H1 (cell line): ENCODE results near the gene ONECUT3. TPM values are rescaled to one million over a fixed set of nuclear protein-coding genes. Genes with fewer than 3 reads are reported as not detected.

Source experiments
- CTCF ChIA-PET: fragments of 300-600 bp; sonication (Branson Sonifier 250); formaldehyde crosslinking; loops from one replicate; lab custom pipeline; 2021; ENCODE audit not compliant: partially characterized antibody; lab: Charles Lee
- POLR2A ChIA-PET: fragments of 300-600 bp; sonication (Branson Sonifier 250); formaldehyde crosslinking; loops from one replicate; lab custom pipeline; 2021; ENCODE audit warnings: inconsistent platforms; ENCODE audit not compliant: partially characterized antibody; lab: Charles Lee
- DNase-seq, 2 experiments: peaks; one replicate each; pipeline versions ENCODE4 v3.0.0 to v3.0.0-alpha.2; 2010 to 2022; ENCODE audit warnings: low spot score in 2 of 2, low read depth in 1 of 2, mixed read lengths in 1 of 2
- FAIRE-seq: peaks from 2 replicates; lab custom pipeline; 2011; peaks lifted over from hg19 to GRCh38; lab: Jason Lieb, UNC
- H2AFZ ChIP-seq: 2 replicates; pipeline ENCODE4 v1.8.1; 2012; ENCODE audit warnings: low read length, inconsistent platforms
- H2AK5ac ChIP-seq: 2 replicates; pipeline ENCODE4 v1.6.1; 2013; ENCODE audit warnings: low read depth, low read length
- H2BK120ac ChIP-seq: replicated peaks from 2 replicates; pipeline ENCODE3; 2013; ENCODE audit warnings: low read depth, low read length, inconsistent platforms
- H2BK12ac ChIP-seq: 2 replicates; pipeline ENCODE4 v1.6.1; 2013; ENCODE audit warnings: low read depth, low read length
- H2BK15ac ChIP-seq: 2 replicates; pipeline ENCODE4 v1.6.1; 2013; ENCODE audit warnings: low read length
- H2BK20ac ChIP-seq: 2 replicates; pipeline ENCODE4 v1.6.1; 2013; ENCODE audit warnings: low read length
- H2BK5ac ChIP-seq: 2 replicates; pipeline ENCODE4 v1.6.1; 2013; ENCODE audit warnings: low read depth, low read length
- H3K14ac ChIP-seq: 2 replicates; pipeline ENCODE4 v1.6.1; 2013; ENCODE audit warnings: inconsistent platforms; ENCODE audit not compliant: insufficient read length
- H3K18ac ChIP-seq: 2 replicates; pipeline ENCODE4 v1.6.1; 2013; ENCODE audit warnings: low read length; ENCODE audit errors: extremely low read depth
- H3K23ac ChIP-seq: 2 replicates; pipeline ENCODE4 v1.6.1; 2013; ENCODE audit warnings: inconsistent platforms; ENCODE audit not compliant: insufficient read length
- H3K23me2 ChIP-seq: 2 replicates; pipeline ENCODE4 v1.6.1; 2013; ENCODE audit warnings: low read depth, low read length
- H3K27ac ChIP-seq: 2 replicates; pipeline ENCODE4 v1.6.1; 2011; ENCODE audit warnings: low read depth, low read length, inconsistent platforms
- H3K27me3 ChIP-seq, 4 experiments: replicated peaks in 1 of 4; 1 replicate in 1 of 4; 2 replicates in 3 of 4; pipeline versions ENCODE4 v1.6.1 to v1.8.1; 2011 to 2013; ENCODE audit warnings: low read length in 3 of 4, mild to moderate bottlenecking in 3 of 4, inconsistent platforms in 2 of 4, mixed read lengths in 2 of 4, moderate library complexity in 1 of 4; ENCODE audit not compliant: control insufficient read depth in 3 of 4, insufficient read depth in 3 of 4; ENCODE audit errors: extremely low read depth in 1 of 4
- H3K36me3 ChIP-seq, 4 experiments: 2 replicates each; pipeline versions ENCODE4 v1.6.1 to v1.8.1; 2011 to 2013; ENCODE audit warnings: mild to moderate bottlenecking in 4 of 4, low read length in 3 of 4, moderate library complexity in 2 of 4, control low read depth in 1 of 4, inconsistent platforms in 1 of 4; ENCODE audit not compliant: insufficient read depth in 4 of 4, control insufficient read depth in 2 of 4
- H3K4ac ChIP-seq: replicated peaks from 2 replicates; pipeline ENCODE3; 2013; ENCODE audit warnings: low read length, low read depth, mixed read lengths, inconsistent platforms; ENCODE audit not compliant: insufficient read length
- H3K4me1 ChIP-seq, 4 experiments: replicated peaks in 1 of 4; 1 replicate in 1 of 4; 2 replicates in 3 of 4; pipeline versions ENCODE4 v1.6.1 to v1.8.1; 2011 to 2013; ENCODE audit warnings: low read length in 3 of 4, inconsistent platforms in 2 of 4, mixed read lengths in 1 of 4; ENCODE audit not compliant: insufficient read depth in 4 of 4, control insufficient read depth in 3 of 4
- H3K4me2 ChIP-seq, 2 experiments: 2 replicates each; pipeline versions ENCODE4 v1.6.1 to v1.8.1; 2011 to 2013; ENCODE audit warnings: low read depth in 2 of 2, low read length in 2 of 2, control low read depth in 1 of 2, inconsistent platforms in 1 of 2, mild to moderate bottlenecking in 1 of 2; ENCODE audit not compliant: insufficient read depth in 1 of 2
- H3K4me3 ChIP-seq, 4 experiments: fragments of 200-600, 300-600 bp in 1 of 4; sonication (generic), shearing (Covaris generic), sonication (Bioruptor Twin) in 1 of 4; 2 replicates each; pipeline versions ENCODE4 v1.5.1 to v1.8.1; 2011 to 2016; ENCODE audit warnings: low read length in 4 of 4, low read depth in 3 of 4, control low read depth in 2 of 4, inconsistent platforms in 2 of 4, mild to moderate bottlenecking in 2 of 4, mixed read lengths in 1 of 4, moderate library complexity in 1 of 4; ENCODE audit not compliant: insufficient read depth in 2 of 4; ENCODE audit errors: extremely low read depth in 1 of 4
- H3K56ac ChIP-seq: replicated peaks from 2 replicates; pipeline ENCODE3; 2013; ENCODE audit warnings: low read depth, mild to moderate bottlenecking, mixed read lengths, low read length, inconsistent platforms; ENCODE audit not compliant: insufficient read length
- H3K79me1 ChIP-seq: 2 replicates; pipeline ENCODE4 v1.6.1; 2013; ENCODE audit warnings: low read depth, low read length, control low read depth
- H3K79me2 ChIP-seq, 2 experiments: 2 replicates each; pipeline versions ENCODE4 v1.6.1 to v1.8.1; 2012 to 2013; ENCODE audit warnings: low read length in 2 of 2, mild to moderate bottlenecking in 2 of 2, inconsistent platforms in 1 of 2; ENCODE audit not compliant: insufficient read depth in 2 of 2, control insufficient read depth in 1 of 2
- H3K9ac ChIP-seq, 4 experiments: replicated peaks in 1 of 4; 1 replicate in 1 of 4; 2 replicates in 3 of 4; pipeline versions ENCODE4 v1.6.1 to v1.8.1; 2011 to 2013; ENCODE audit warnings: low read depth in 3 of 4, low read length in 3 of 4, control low read depth in 2 of 4, mild to moderate bottlenecking in 2 of 4, moderate library complexity in 2 of 4, inconsistent platforms in 1 of 4; ENCODE audit errors: extremely low read depth in 1 of 4
- H3K9me3 ChIP-seq, 2 experiments: 2 replicates each; pipeline versions ENCODE4 v1.6.1 to v1.8.1; 2012 to 2013; ENCODE audit warnings: mild to moderate bottlenecking in 2 of 2, moderate library complexity in 2 of 2, control low read depth in 1 of 2, inconsistent platforms in 1 of 2, low read depth in 1 of 2, low read length in 1 of 2, mixed read lengths in 1 of 2; ENCODE audit not compliant: insufficient read depth in 2 of 2
- H4K20me1 ChIP-seq, 2 experiments: replicated peaks in 1 of 2; 2 replicates each; pipeline versions ENCODE3 to v1.8.1; 2011 to 2013; ENCODE audit warnings: inconsistent platforms in 2 of 2, low read length in 2 of 2, mild to moderate bottlenecking in 1 of 2; ENCODE audit not compliant: insufficient read depth in 2 of 2, control insufficient read depth in 1 of 2
- H4K5ac ChIP-seq: 2 replicates; pipeline ENCODE4 v1.6.1; 2013; ENCODE audit warnings: low read length, low read depth, mixed read lengths, inconsistent platforms; ENCODE audit not compliant: insufficient read length
- H4K8ac ChIP-seq: 2 replicates; pipeline ENCODE4 v1.8.0; 2013; ENCODE audit warnings: mild to moderate bottlenecking, moderate library complexity, low read length, inconsistent platforms; ENCODE audit not compliant: insufficient read depth; ENCODE audit errors: extremely low read depth
- H4K91ac ChIP-seq: replicated peaks from 2 replicates; pipeline ENCODE3; 2013; ENCODE audit warnings: low read length, mixed read lengths, inconsistent platforms; ENCODE audit not compliant: insufficient read length
- ASH2L ChIP-seq: fragments of 200-600, 300-600 bp; sonication (generic); IDR thresholded peaks from one replicate; pipeline ENCODE4 v1.7.1; 2017; ENCODE audit warnings: low read length
- CREB1 ChIP-seq: IDR thresholded peaks from 2 replicates; pipeline ENCODE4 v1.6.1; 2012; ENCODE audit warnings: inconsistent platforms
- CTBP2 ChIP-seq: IDR thresholded peaks from 2 replicates; pipeline ENCODE4 v1.7.0; 2011; ENCODE audit warnings: borderline replicate concordance, mild to moderate bottlenecking, moderate library complexity, mixed read lengths, low read length; ENCODE audit not compliant: insufficient read depth, insufficient read length
- EP300 ChIP-seq, 2 experiments: IDR thresholded peaks; 1 replicate in 1 of 2; 2 replicates in 1 of 2; pipeline ENCODE4 v1.6.1; 2011 to 2012; ENCODE audit warnings: low read depth in 2 of 2, low read length in 2 of 2, mild to moderate bottlenecking in 2 of 2, borderline replicate concordance in 1 of 2, inconsistent platforms in 1 of 2, moderate library complexity in 1 of 2
- EZH2 ChIP-seq: fragments of 200-600 bp; sonication (generic); IDR thresholded peaks from 2 replicates; pipeline ENCODE4 v1.7.1; 2012; ENCODE audit warnings: low read depth, mild to moderate bottlenecking, moderate library complexity, low read length, inconsistent platforms; ENCODE audit not compliant: severe bottlenecking
- GABPA ChIP-seq: IDR thresholded peaks from 2 replicates; pipeline ENCODE4 v1.6.1; 2011; ENCODE audit warnings: mild to moderate bottlenecking, low read length, moderate library complexity, borderline replicate concordance; ENCODE audit not compliant: insufficient read depth
- JUND ChIP-seq: IDR thresholded peaks from 2 replicates; pipeline ENCODE4 v1.6.1; 2011; ENCODE audit warnings: mild to moderate bottlenecking, improper control_type of control experiment, low read length
- MAFK ChIP-seq: IDR thresholded peaks from 2 replicates; pipeline ENCODE4 v1.6.1; 2012; ENCODE audit warnings: low read depth, mild to moderate bottlenecking, improper control_type of control experiment, low read length
- POLR2A ChIP-seq, 2 experiments: IDR thresholded peaks; 1 replicate in 1 of 2; 2 replicates in 1 of 2; pipeline ENCODE4 v1.6.1; 2011; ENCODE audit warnings: low read depth in 2 of 2, low read length in 2 of 2, mild to moderate bottlenecking in 2 of 2; ENCODE audit errors: control extremely low read depth in 1 of 2
- SP2 ChIP-seq: IDR thresholded peaks from 2 replicates; pipeline ENCODE4 v1.6.1; 2012; ENCODE audit warnings: mild to moderate bottlenecking, low read length, inconsistent platforms
- SRF ChIP-seq: IDR thresholded peaks from 2 replicates; pipeline ENCODE4 v1.6.1; 2011; ENCODE audit warnings: mild to moderate bottlenecking, low read depth, low read length, moderate library complexity
- TAF7 ChIP-seq: optimal IDR thresholded peaks from 2 replicates; pipeline ENCODE3; 2011; ENCODE audit warnings: low read depth, mild to moderate bottlenecking, inconsistent platforms, low read length, moderate library complexity, borderline replicate concordance
- ZNF274 ChIP-seq: IDR thresholded peaks from 2 replicates; pipeline ENCODE4 v1.7.0; 2012; ENCODE audit warnings: low read length, borderline replicate concordance; ENCODE audit errors: extremely low read depth
- WGBS, 2 experiments: shearing (Covaris generic) in 1 of 2; methylation state at CpG; one replicate each; pipeline versions ENCODE4 v1.1.6 to v1.1.7; 2013 to 2015; ENCODE audit warnings: low lambda C conversion rate in 2 of 2, mixed read lengths in 2 of 2, inconsistent platforms in 1 of 2, low coverage in 1 of 2, missing lambda C conversion rate in 1 of 2; ENCODE audit not compliant: insufficient replicate concordance in 2 of 2, insufficient coverage in 1 of 2, insufficient read length in 1 of 2; ENCODE audit errors: extremely low coverage in 1 of 2, missing lambda C conversion rate in 1 of 2; 5-methylcytosine and 5-hydroxymethylcytosine counted together
- polyA plus RNA-seq, 7 experiments: library from polyadenylated mRNA; depleted of rRNA in 3 of 7; stranded (reverse) in 5 of 7; unstranded in 2 of 7; fragments of >200 nt in 5 of 7; fragments of 200-250 nt in 2 of 7; gene quantifications; 1 replicate in 5 of 7; 2 replicates in 1 of 7; 4 replicates in 1 of 7; pipeline versions ENCODE4 v1.2.1 to v1.2.3, GENCODE V29; 2011 to 2013; ENCODE audit warnings: missing spikeins in 2 of 7, mixed read lengths in 2 of 7
- total RNA-seq: library from RNA; stranded (reverse); fragmentation: NEBNext Ultra II Directional; extraction: Animal tissue kit (Norgen Biotek cat#: 25700); gene quantifications from 2 replicates; pipeline ENCODE4 v1.2.1, GENCODE V29; 2021
- TF ChIP-seq, protein P1 (sequence below): IDR thresholded peaks from 2 replicates; pipeline ENCODE4 v1.6.1; 2012; ENCODE audit warnings: inconsistent platforms

ONECUT3 gene
- total and polyA plus RNA-seq, 2 of the 8 experiments (the other 6 are each of a cell fraction or from before 2014, with no cell fraction given): not detected

DNA sequence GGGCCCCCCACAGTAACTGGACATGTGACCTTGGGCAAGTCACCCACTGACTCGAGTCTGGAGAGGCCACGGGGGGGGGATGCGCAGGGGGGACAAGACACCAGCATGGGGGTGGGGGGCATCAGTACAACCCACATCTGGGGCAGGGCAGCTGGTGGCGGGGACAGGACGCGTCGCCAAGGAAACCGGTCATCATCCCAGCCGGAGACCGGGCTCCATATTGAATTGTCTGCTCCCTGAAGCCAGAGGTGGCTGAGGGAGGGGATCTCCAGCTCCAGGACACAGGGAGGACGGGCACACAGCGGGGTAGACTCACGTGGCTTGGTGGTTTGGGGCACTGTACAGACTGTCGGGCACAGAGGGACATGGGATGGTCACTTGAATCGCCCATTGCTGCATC lies 11.4 kb downstream of the ONECUT3 start:
- 9% methylated on average over 13 of the region's 15 CpGs; no CpG with 5 or more reads in 1 of the 2 experiments for WGBS, 2 experiments
- Histone ChIP-seq H4K5ac (no peak overlapping the region), H3K4ac (no peak overlapping the region), H3K4me1 (peaks cover 0 to 20% (median 8%) of the 10 kb centered on the region in 4 experiments; a peak in 6 of 7 replicates), H2BK15ac (no peak overlapping the region), H3K9me3 (peaks cover 0 to 3% of the 10 kb centered on the region in 2 experiments; a peak in 2 of 4 replicates), H4K20me1 (peaks cover 5 to 28% of the 10 kb centered on the region in 2 experiments), H3K79me2 (no peaks in the 10 kb centered on the region), H3K14ac (no peak overlapping the region), H3K23me2 (peaks cover 9% of the 10 kb centered on the region; the same call in 1 of the 2 replicates), H3K36me3 (peaks cover 0 to 6% (median 0%) of the 10 kb centered on the region in 4 experiments; a peak in 1 of 8 replicates), H2BK12ac (peak overlapping the region; percentile 96; the same call in 1 of the 2 replicates), H3K4me3 (no peak overlapping the region), H3K9ac (no peak overlapping the region), H2BK20ac (no peak overlapping the region), H4K8ac (no peak overlapping the region), H3K23ac (no peak overlapping the region), H3K27ac (no peak overlapping the region), H2BK120ac (no peak overlapping the region), H2BK5ac (no peak overlapping the region), H2AK5ac (no peak overlapping the region), H3K27me3 (peaks cover 84 to 98% (median 95%) of the 10 kb centered on the region in 4 experiments), H4K91ac (no peak overlapping the region), H3K79me1 (no peaks in the 10 kb centered on the region), H3K56ac (no peak overlapping the region), H3K4me2 (no peak overlapping the region; a peak in 1 of 4 replicates), H2AFZ (no peak overlapping the region), H3K18ac (no peak overlapping the region)
- CTCF ChIA-PET: interaction anchor here (0.8 to 4.9 kb wide), 16 partner anchors 9 to 93 kb away, joined by 3 to 97 read pairs (median 5); no protein-coding TSS in a partner anchor
- peak in 1 of 2 experiments; percentile 50 for DNase-seq
- POLR2A ChIA-PET: interaction anchor here (1.0 to 4.4 kb wide), 4 partner anchors 11 to 92 kb away, joined by 3 to 14 read pairs (median 3); no protein-coding TSS in a partner anchor
- FAIRE-seq: no peak
- TF ChIP-seq JUND (no peak), EP300 (IDR thresholded peaks at IDR 0.05; ENCODE audit: borderline replicate concordance in 1 of 2, low read depth in 2 of 2, low read length in 2 of 2) (no peak), TAF7 (no peak), ASH2L (no peak), GABPA (no peak), EZH2 (no peak), SP2 (no peak), ZNF274 (no peak), POLR2A (IDR thresholded peaks at IDR 0.05; ENCODE audit: control extremely low read depth in 1 of 2, low read depth in 2 of 2, low read length in 2 of 2) (no peak), MAFK (no peak), SRF (no peak), CTBP2 (no peak), CREB1 (no peak)
- TF ChIP-seq, protein P1, sequence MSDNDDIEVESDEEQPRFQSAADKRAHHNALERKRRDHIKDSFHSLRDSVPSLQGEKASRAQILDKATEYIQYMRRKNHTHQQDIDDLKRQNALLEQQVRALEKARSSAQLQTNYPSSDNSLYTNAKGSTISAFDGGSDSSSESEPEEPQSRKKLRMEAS: no peak
